ENCODE data around the gene FBLN5. TPM values are rescaled to one million over a fixed set of nuclear protein-coding genes. Genes with fewer than 3 reads are reported as not detected.

FBLN5 gene
- 0.32 and 0.63 TPM in 2 replicates for total RNA-seq

GRCh38 chr14:91947475-91948184 is at the start of gene FBLN5:
Gene FBLN5 (minus strand): TSS chr14:91947694. CDS start chr14:91947229, 465 bp downstream.

GRCh38 chr14:91867316-91867988 is 80.0 kb downstream of the FBLN5 start, which contains the start of gene TC2N:
Gene TC2N (minus strand): TSS chr14:91867536. CDS start chr14:91813769, 53,767 bp downstream.

Other genes with a start within 250 kb of the FBLN5 start
- gene CATSPERB, start 215.6 kb downstream of the FBLN5 start, total RNA-seq: not detected in 2 replicates
- 0.16 and 3.3 TPM in 2 replicates for gene TC2N, start 80.2 kb downstream of the FBLN5 start, total RNA-seq
- gene TRIP11, start 92.4 kb upstream of the FBLN5 start, total RNA-seq: 14.9 and 53.0 TPM in 2 replicates
- gene ATXN3, start 158.9 kb upstream of the FBLN5 start, total RNA-seq: 50.3 and 109 TPM in 2 replicates
- gene NDUFB1, start 174.0 kb upstream of the FBLN5 start, total RNA-seq: 140 and 305 TPM in 2 replicates
- gene CPSF2, start 174.3 kb upstream of the FBLN5 start, total RNA-seq: 21.2 and 62.3 TPM in 2 replicates